HCEC 1CT (cell line): Measurements from ENCODE around the gene MTX3.

Source experiments
- DNase-seq: peaks from one replicate; pipeline ENCODE4 v3.0.0-alpha.2; 2017

MTX3 gene

DNA sequence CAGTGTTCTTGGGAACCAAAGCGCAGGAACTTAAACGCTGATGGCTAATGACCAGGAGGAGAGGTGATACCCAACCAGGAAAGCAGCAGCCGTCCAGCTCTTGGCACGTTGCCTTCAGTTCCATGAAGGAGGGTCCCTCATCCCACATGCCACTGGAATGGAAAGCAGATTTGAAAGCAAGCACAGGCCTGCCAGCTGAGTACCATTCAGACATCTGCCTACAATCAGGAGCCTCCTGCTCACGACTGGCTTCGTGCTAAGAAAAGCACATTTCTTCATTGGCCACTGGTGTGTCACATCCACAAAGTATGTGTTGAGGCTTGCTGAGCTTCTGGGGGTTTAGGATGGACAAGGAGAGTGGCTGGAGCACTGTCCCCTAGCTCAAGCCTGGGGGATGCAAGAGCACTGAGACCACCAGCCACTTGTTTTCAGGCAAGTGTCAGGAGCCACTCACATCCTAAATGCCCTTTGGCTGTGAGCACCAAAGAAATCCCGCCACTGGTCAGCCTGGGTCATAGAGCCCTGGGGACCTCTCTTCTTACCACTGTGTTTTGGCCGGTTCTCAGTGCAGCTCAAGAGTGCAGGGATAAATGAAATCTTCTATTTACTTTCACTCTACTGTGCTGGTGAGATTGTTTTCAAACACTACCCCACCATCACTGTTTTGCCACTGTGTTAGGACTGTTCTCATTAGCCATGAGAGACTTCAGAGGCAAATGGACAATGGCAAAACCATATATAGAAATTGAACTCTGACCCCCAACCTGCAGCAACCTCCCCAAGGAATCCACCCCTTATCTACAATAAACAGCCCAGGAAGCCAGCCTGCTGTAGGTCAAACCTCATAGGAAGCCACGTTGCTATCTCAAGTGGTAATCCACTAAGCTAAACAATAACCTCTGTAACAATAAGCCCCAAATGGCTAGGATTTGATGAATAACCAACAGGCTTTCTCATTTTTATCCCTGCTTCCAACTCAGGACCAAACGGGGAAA lies 58.3 kb downstream of the MTX3 start:
- no peak for DNase-seq

DNA sequence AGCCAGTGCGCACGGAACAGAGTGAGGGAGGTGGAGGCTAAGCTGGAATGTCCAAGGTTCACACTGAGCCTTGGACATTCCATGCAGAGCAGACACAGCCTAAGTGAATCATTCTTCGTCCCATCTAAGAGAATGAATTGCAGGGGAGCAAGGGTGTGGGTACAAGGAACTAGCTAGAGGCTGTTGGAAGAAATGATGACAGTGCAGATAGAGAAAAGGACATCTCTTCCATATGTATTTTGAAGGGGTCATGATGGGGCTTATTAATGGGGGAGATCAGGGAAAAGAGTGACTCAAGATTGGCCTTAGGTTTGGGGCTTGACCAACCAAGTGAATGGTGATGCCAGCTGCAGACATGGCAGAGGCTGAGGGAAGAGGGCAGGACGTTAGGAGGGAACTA lies 59.2 kb downstream of the MTX3 start:
- DNase-seq: no peak

- DNase-seq: no peak
Observed at GRCh38 chr5:79931409-79931808, 59.7 kb downstream of the MTX3 start.

GRCh38 chr5:79929095-79929494 lies 62.0 kb downstream of the MTX3 start:
- DNase-seq: no peak
